Embryonic facial prominence (tissue), 1 donor: ENCODE data around the gene GUCD1.
"Not testable (repeated sequence)": the region's sequence is repeated elsewhere in the genome, so short reads cannot be mapped to it uniquely, and the experiment has no call there.

Experiments
- DNase-seq: peaks from one replicate; pipeline ENCODE4 v3.0.0-alpha.2; 2016; ENCODE audit errors: extremely low spot score

GUCD1 gene

DNA sequence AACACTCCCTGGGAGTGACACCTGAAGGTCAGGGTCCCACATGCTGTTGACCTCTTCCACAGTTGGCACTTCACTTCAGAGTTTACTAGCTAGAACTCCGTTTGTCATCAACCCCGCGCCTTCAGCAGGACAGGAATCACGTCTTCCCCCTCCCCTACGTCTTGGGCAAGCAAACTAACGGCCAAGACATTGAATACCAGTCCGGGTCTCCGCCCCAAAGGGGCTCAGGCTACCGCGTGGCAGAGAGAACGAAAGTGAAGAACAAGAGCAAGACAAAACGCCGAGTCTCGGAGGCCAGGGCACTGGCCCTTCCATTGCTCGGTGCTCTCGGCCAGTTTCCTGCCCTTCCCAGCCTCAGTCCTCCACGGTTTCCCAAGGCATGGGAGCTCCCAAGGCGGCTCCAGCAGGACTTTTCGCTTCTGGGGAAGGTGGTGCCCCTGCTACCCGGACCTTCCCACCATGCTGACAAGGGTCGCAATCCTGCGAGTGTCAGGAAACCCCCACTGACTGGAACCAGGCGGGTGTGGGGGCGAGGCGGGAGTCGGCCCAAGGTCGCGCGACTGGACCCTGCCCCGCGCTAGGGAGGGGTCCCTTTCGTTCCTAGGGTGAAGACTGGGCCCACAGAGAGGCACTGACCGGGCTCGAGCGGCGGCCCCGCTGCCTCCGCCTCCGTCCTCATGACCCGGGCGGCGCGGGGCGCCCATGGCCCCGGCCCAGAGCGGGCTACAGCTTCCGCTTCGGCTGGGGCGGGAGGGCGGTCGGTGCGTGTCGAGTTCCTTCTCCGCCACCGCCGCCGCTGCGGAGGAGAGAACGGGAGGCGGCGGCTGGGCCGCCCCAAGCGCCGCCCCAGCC is at the start of gene GUCD1:
GUCD1 (minus strand) TSS at position 826 of the 852 bp plus-strand sequence; CDS start at position 679, 147 bp downstream.
- no peak for DNase-seq

GRCh38 chr22:24603770-24604629 is 49.1 kb upstream of the GUCD1 start:
- not testable (repeated sequence) for DNase-seq

DNA sequence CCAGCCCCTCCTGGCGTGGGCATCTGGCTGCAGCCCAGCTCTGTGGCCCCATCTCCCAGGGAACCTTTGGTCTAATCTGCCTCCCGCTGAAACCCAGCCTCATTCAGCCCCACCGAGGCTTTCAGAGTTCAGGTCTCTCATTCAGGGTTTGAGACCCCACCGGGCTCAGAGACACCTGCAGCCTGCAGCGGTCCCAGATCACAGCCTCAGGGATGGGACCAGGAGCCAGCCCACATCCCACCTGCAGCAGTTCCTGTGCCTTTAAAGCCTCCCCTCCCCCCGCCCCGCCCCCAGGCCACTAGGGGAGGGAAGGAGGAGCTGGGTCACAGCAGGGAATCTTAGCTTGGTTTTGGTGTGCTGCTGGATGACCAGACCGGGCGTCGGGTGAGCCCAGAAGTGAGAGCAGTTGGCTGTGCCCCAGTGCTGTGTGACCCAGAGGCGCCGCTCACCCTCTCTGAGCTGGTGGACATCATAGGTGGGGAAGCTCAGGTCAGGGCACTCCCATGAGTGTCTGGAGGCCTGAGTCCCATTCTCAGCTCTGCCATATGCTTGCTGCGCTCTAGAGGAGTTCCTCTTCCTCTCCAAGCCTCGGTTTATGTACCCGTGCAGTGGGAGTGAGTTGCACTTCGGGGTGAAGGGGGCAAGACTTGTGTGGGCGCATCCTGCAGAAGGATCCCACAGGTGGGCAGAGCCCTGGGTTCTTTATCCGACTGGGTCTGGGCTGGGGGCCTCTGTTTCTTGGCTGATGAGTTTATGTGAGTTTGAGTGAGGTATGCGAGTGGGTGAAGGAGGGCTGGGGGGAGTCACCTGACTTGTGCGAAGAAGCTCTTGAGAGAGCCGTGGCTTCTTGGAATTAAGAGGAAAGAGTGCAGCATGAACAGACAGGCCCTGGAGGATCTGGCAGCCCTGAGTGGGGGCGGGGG is 48.2 kb upstream of the GUCD1 start, which contains the start of gene GGT1:
GGT1 (plus strand) TSS at position 347 of the 923 bp plus-strand sequence. CDS start 7,889 bp downstream, outside the sequence.
- DNase-seq: not testable (repeated sequence)

DNA sequence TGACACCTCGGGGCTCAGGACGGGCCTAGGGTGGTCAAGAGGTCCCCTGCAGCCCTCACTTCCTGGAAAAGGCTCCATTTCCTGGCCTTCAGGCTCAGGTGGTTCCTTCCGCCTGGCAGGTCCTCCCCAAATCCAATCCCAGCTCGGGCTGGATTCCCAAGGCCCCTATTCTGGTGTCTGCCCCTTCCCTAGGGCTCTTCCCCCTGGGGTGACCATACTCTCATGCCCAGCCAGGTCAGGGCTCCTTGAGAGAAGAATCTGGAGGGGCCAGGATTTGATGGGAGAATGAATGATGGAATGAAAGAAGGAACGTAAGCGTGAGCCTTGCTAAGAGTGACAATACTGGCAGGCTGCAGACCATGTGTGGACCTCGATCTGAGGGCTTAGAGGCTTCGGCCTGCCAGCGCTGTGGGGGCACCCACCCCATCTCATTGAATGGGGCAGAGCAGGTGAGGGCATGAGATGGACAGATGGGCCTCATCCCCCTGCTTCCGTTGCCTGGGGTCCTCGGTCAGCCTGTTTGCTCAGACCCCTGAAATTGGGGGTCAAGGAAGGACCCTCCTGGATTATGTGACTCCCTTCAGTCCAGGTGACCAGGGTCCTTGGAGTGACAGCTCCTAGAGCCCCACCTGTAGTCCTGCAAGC is 47.3 kb upstream of the GUCD1 start:
- DNase-seq: not testable (repeated sequence)

DNA sequence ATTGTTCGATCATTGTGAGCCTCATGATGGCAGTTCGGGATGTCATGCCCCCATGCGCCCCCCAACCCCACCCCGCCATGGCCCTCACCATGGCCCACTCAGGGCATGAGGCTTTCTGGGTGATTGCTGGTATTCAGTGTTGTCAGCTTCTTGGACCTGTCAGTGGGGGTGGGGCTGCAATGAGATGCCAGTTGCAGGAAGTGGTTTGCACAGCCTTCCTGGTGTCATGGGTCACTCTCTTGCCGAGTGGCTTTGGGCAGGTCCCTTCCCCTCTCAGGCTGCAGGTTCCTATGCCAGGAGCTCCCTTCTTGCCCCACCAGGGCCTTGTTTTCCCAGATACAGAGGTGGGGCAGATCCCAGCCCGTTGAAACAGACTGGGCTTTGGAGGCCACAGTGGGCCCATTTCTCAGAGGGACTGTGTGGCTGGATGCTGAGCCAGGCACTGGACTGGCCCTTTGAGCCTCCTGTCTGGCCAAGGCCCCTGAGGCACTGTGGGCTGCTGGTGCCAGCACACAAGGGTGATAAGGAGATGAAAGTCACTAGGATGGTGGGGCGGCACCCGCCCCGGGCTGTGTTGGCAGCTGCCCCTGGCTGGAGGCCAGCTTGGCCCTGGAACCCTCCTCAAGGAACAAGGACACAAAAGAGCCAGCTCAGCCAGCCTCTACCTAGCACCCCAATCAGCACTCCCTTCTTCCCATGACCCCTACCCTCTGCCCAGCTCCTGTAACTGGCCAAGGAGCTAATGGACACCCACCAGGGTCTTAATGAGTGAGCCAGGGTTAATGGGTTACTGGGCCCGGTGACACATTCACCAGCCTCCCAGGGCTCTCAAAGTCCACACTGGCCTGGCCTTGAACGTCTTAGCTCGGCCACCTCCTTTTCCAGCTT is 46.5 kb upstream of the GUCD1 start:
- DNase-seq: no peak

DNA sequence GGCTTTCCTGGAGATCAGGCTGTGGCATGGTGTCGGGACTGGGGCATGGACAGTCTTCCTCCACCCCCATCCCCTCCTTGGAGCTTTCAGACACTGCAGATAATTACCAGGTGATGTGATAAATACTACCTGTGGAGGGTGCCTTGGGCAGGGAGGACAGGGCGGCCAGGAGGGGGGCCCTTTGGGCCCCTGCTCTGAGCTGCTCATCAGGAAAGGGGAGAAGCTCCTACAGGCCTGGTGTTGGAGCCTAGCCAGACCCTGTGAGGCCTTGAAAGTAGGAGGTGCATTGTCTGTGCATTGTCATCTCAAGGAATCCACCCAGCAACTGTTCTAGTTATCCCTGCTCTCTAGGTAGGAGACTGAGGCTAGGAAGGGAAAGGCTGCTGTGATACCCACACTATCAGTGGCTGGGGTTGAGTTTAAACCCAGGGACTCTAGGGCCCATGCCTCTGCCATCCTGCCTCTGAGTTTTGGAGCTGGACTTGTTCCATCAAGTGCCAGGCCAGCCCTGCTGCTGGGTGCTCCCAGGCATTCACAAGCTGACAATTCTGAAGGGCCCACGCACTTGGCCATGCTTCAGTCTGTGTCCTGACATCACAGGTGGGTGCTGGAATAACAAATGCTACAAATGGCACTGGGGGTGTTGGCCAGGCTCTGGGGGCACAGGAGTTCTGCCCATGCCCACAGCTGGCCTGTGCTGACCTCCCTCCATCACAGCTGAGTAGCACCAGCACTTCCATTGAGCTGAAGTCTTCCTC is 45.2 kb upstream of the GUCD1 start:
- not testable (repeated sequence) for DNase-seq

- DNase-seq: no peak
Observed at GRCh38 chr22:24599514-24599913, 44.6 kb upstream of the GUCD1 start.

DNA sequence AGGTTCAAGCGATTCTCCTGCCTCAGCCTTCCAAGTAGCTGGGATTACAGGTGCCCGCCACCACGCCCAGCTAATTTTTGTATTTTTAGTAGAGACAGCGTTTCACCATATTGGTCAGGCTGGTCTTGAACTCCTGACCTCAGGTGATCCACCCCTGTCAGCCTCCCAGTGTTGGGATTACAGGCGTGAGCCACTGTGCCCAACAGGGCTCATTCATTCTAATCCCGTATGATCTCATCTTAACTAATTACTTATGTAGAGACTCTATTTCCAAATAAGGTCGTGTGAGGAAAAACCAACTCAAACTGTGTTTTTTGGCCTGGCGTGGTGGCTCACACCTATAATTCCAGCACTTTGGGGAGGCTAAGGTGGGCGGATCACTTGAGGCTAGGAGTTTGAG is 42.1 kb upstream of the GUCD1 start:
- not testable (repeated sequence) for DNase-seq

DNA sequence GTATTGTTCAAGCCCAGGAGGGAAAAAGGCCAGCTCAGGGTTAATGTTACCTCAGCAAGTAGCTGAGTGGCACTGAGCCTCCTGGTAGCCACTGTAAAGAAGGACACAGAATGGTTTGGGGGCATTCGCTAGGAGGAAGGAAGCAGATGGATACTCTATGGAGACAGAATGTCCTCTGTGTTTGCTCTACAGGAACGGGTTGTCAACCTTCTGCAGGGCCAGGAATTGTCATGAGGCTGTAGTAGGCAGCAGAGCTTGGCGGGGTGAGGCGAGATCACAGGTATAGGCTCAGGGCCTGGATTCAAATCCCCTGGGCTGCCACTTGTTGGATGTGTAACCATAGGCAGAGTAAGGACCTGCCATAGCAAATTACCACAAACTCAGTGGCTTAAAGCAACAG is 40.9 kb upstream of the GUCD1 start:
- no peak for DNase-seq

DNA sequence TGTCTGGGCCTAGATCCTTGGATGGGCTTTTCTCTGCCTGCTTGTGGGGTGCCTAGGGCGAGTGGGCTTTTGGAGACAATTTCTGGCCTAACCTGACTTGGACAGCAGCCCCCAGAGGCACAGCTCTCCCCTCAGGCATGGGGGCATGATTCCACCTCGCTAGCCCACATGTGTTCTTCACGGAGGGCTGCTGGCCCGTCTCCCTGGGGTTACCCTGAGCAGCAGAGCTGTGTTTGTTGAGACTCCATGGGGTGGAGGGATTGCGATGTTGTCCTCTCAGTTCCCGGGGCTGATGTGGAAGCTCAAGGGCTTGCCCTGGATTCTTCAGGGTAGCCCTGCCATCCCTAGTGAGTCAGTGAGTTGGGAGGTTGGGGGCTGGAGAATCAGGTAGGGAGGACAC is 40.3 kb upstream of the GUCD1 start:
- DNase-seq: no peak

GRCh38 chr22:24594569-24595120 is 39.7 kb upstream of the GUCD1 start:
- DNase-seq: no peak

- DNase-seq: no peak
Observed at GRCh38 chr22:24593836-24594568, 39.1 kb upstream of the GUCD1 start.

GRCh38 chr22:24593559-24593835 is 38.6 kb upstream of the GUCD1 start:
- DNase-seq: not testable (repeated sequence)

GRCh38 chr22:24592851-24593558 is 38.1 kb upstream of the GUCD1 start, which contains the start of gene LRRC75B:
LRRC75B (minus strand) TSS chr22:24593073; CDS start chr22:24593039, 34 bp downstream.
- DNase-seq: no peak

GRCh38 chr22:24592058-24592850 is 37.3 kb upstream of the GUCD1 start:
- DNase-seq: no peak

GRCh38 chr22:24591286-24591830 is 36.4 kb upstream of the GUCD1 start:
- no peak for DNase-seq
